ENCODE measurements around the gene DEPP1. TPM values are rescaled to one million over a fixed set of nuclear protein-coding genes. Genes with fewer than 3 reads are reported as not detected.
A peak's percentile ranks its signal among the peaks of the same experiment; 100 is the strongest.

The DEPP1 gene
- total RNA-seq, 1 donor from 2014 or later: 25.7 TPM

DNA sequence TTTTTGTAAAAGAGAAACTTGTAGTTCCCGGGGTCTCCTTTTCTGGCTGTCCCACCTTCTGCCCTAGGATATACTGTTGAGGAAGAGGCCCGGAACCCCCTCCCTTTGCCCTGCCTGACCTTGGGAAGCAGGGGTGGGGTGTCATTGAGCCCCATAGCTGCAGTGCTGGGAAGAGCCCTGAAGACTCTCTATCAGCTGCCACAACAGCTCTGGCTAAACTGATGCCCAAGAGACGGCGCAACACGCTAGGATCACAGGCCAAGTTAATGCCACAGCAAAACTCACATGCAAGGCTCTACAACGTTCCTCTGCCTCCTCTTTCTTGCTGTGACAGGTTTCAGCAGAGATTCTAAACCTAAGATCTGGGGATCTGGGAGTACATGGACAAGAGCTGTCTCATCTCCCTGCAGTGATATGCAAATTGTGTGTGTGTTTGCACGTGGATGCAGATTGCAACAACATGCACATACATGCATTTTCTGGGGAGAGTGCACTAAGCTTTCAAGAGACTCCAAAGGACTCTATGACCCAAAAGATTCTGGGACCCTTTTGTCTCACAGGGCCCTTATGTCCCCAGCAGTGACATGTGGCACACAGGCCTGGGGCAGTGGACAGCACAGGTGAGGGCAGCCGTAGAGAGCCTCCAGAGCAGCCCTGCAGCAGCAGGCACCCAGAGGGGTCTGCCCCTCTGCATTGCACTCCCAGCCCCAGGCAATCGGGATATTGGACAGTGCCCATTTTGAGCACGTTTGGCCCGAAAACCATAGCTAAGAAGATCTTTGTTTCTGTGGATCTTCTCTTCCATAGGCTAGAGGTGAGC lies 16.5 kb downstream of the DEPP1 start:
- no peaks in the 10 kb centered on the region for H3K36me3 Mint-ChIP-seq
- peak; percentile 53 for DNase-seq (ENCODE audit: extremely low spot score, unreplicated experiment)
- TF ChIP-seq, protein P1, sequence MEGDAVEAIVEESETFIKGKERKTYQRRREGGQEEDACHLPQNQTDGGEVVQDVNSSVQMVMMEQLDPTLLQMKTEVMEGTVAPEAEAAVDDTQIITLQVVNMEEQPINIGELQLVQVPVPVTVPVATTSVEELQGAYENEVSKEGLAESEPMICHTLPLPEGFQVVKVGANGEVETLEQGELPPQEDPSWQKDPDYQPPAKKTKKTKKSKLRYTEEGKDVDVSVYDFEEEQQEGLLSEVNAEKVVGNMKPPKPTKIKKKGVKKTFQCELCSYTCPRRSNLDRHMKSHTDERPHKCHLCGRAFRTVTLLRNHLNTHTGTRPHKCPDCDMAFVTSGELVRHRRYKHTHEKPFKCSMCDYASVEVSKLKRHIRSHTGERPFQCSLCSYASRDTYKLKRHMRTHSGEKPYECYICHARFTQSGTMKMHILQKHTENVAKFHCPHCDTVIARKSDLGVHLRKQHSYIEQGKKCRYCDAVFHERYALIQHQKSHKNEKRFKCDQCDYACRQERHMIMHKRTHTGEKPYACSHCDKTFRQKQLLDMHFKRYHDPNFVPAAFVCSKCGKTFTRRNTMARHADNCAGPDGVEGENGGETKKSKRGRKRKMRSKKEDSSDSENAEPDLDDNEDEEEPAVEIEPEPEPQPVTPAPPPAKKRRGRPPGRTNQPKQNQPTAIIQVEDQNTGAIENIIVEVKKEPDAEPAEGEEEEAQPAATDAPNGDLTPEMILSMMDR (conservative IDR thresholded peaks at IDR 0.05): no peak
- peak overlapping the region; percentile 55 for H3K27ac Mint-ChIP-seq
- H3K27me3 Mint-ChIP-seq: no peaks in the 10 kb centered on the region
- peak overlapping the region; percentile 49 for H3K4me3 Mint-ChIP-seq
- peaks cover 73% of the 10 kb centered on the region for H3K4me1 Mint-ChIP-seq (ENCODE audit: unreplicated experiment)
- H3K9me3 Mint-ChIP-seq: no peaks in the 10 kb centered on the region

DNA sequence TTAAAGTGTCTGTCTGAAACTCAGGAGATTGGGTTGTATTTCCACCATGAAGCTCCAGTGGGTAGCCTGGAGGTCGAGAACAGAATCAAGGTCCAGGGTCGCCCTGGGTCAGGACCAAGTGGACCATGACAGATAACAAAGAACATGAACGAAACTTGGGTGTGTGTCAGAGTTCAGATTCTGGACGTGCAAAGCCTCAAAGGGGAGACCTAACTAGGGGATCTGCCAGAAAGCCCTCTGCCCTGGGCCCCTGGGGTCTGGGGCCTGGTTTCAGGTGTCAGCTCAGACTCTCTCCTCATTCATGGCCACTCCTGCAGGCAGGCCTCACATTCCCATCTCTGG lies 17.4 kb downstream of the DEPP1 start:
- peak; percentile 52 for DNase-seq (ENCODE audit: extremely low spot score, unreplicated experiment)
- H3K9me3 Mint-ChIP-seq: no peaks in the 10 kb centered on the region
- no peaks in the 10 kb centered on the region for H3K27me3 Mint-ChIP-seq
- peaks cover 71% of the 10 kb centered on the region for H3K4me1 Mint-ChIP-seq (ENCODE audit: unreplicated experiment)
- peaks cover 5% of the 10 kb centered on the region for H3K36me3 Mint-ChIP-seq
- H3K27ac Mint-ChIP-seq: peak overlapping the region; percentile 75
- peak overlapping the region; percentile 89 for H3K4me3 Mint-ChIP-seq
- TF ChIP-seq, protein P1 (conservative IDR thresholded peaks at IDR 0.05): no peak

DNA sequence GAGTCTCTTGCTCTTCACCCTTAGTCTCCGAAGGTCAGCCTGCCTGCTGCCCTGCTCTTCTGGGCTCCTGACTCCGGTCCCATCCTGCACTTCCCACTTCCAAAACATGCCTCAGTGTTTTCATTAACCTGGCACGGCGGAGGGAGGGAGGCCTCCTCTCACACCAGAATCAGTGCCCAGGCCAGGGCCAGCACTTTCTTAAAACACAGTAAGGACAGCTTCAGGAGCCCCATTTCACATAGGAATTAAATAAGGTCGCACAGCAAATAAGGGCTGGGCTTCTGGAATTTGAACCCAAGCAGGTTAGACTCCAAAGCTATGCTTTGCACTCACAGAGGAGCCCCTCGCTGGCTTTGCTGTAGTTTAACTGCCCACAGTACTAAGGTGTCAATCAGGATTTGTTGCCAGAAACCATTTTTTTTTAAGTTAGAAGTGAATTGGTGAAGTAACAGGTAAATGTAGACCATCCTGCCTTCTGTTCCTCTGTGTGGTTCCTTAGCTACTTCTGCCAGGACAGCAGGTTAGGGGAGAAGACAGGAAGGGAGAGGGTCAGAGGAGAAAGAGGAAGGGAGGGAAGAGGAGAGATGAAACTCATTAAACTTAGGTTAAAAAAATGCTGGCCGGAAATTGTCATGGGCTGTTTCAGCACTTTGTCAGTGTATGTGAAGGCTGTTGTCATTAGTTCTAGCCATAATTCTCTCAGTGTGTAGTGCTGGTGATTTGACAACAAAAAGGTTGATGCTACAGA lies 18.0 kb downstream of the DEPP1 start:
- TF ChIP-seq, protein P1 (conservative IDR thresholded peaks at IDR 0.05): no peak
- Mint-ChIP-seq H3K36me3 (peaks cover 9% of the 10 kb centered on the region), H3K27ac (peak overlapping the region; percentile 75), H3K4me3 (peak overlapping the region; percentile 89), H3K4me1 (ENCODE audit: unreplicated experiment) (peaks cover 66% of the 10 kb centered on the region), H3K9me3 (no peaks in the 10 kb centered on the region), H3K27me3 (no peaks in the 10 kb centered on the region)
- DNase-seq (ENCODE audit: extremely low spot score, unreplicated experiment): peak; percentile 47

DNA sequence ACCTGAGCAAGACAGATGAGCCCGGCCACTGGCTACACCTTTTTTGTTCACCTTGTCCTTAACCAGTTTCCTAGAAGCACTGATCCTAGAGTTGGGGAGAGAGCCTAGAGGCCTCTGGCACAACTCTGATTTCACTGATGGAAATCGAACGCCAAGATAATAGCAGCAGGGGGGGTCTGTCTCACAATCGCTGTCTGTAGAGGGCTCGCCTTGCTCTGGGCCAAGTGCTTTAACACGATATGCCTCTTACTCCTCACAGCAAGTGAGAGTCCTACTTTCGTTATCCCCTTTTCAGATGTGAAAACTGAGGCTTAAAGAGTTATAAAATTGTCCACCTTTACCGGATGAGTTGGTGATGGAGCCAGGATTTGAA lies 18.5 kb downstream of the DEPP1 start:
- peak overlapping the region; percentile 75 for H3K27ac Mint-ChIP-seq
- peaks cover 60% of the 10 kb centered on the region for H3K4me1 Mint-ChIP-seq (ENCODE audit: unreplicated experiment)
- no peaks in the 10 kb centered on the region for H3K27me3 Mint-ChIP-seq
- no peaks in the 10 kb centered on the region for H3K9me3 Mint-ChIP-seq
- DNase-seq (ENCODE audit: extremely low spot score, unreplicated experiment): no peak
- peak overlapping the region; percentile 89 for H3K4me3 Mint-ChIP-seq
- H3K36me3 Mint-ChIP-seq: peaks cover 9% of the 10 kb centered on the region
- TF ChIP-seq, protein P1 (conservative IDR thresholded peaks at IDR 0.05): no peak

DNA sequence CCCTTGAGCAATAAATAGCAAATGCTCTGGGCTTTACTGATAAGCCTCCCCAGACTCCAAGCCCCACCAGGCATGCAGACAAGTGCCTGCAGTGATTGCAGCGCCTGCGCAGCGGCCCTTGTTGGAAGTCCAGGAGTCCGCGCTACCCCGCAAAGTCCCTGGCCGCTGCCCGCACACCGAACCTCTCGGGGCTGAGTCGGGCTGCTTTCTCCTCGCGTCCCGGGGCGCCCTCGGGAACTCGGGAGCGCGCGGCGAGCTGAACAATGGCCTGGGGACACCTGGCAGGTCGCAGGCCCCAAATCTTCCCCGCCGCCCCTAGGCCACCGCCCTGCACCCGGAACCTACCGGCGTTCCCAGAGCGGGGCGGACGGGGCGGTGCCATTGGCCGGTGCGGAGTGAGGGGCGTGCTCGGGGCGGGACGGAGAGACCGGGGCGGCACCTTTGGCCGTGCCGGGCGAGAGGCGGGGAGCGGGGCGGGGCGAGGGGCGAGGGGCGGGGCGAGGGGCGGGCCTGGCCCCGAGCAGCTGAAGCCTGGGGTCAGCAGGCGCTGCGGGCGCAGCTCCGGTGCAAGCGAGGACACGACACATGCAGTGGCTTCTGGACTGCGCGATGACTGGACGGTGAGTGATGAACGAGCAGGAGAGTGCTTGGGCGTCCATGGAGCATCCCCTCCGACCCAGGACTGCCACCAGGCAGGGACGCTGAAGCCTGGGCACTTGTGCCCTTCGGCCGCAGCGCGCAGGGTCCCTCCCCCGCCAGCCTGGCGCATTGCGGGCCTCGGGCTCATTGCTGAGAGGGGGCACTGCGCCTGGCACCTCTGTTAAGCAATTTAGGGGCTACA lies 19.1 kb downstream of the DEPP1 start, which contains the start of gene RASSF4:
Gene RASSF4 (plus strand): TSS at position 556 of the 841 bp plus-strand sequence. CDS start 10,401 bp downstream, outside the sequence.
- Mint-ChIP-seq H3K27ac (peak within 1 kb of the TSS; percentile 83), H3K4me3 (peak within 1 kb of the TSS; percentile 89), H3K27me3 (no peaks in the 10 kb centered on the region), H3K36me3 (peaks cover 9% of the 10 kb centered on the region), H3K9me3 (no peaks in the 10 kb centered on the region), H3K4me1 (ENCODE audit: unreplicated experiment) (peaks cover 54% of the 10 kb centered on the region)
- DNase-seq (ENCODE audit: extremely low spot score, unreplicated experiment): peak; percentile 93
- TF ChIP-seq, protein P1 (conservative IDR thresholded peaks at IDR 0.05): no peak
